ENCODE data around the gene PLAC1. TPM values are rescaled to one million over a fixed set of nuclear protein-coding genes. Genes with fewer than 3 reads are reported as not detected.

The PLAC1 gene
- total and polyA plus RNA-seq, 8 donors = 0.07 TPM; not detected in 7

DNA sequence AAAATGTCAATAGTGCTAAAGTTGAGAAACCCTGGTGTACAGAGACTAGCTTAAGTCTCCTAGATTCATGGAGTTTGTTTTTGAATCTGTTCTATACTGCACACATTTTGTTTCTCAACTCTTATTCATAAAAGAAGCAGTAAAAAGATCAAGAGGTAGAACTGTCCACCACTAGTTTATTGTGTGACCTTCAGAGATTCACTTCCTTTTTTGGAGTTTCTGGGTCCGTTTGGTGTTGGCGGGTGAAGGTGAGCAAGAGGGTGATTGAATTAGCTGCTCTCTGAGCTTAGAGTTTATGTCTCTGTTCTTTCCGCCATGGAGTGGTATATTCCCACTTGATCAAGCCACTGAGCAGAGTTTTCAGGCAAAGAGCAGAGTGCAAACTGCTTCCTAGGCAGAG is 21.4 kb upstream of the PLAC1 start:
- FAIRE-seq (no peak), ATAC-seq (no peak), DNase-seq (no peak)
- no peaks in the 10 kb centered on the region for H3K4me1 ChIP-seq
- TF ChIP-seq, protein P1, sequence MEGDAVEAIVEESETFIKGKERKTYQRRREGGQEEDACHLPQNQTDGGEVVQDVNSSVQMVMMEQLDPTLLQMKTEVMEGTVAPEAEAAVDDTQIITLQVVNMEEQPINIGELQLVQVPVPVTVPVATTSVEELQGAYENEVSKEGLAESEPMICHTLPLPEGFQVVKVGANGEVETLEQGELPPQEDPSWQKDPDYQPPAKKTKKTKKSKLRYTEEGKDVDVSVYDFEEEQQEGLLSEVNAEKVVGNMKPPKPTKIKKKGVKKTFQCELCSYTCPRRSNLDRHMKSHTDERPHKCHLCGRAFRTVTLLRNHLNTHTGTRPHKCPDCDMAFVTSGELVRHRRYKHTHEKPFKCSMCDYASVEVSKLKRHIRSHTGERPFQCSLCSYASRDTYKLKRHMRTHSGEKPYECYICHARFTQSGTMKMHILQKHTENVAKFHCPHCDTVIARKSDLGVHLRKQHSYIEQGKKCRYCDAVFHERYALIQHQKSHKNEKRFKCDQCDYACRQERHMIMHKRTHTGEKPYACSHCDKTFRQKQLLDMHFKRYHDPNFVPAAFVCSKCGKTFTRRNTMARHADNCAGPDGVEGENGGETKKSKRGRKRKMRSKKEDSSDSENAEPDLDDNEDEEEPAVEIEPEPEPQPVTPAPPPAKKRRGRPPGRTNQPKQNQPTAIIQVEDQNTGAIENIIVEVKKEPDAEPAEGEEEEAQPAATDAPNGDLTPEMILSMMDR (IDR thresholded peaks at IDR 0.05) = no peak
- no peak overlapping the region for H3K4me3 ChIP-seq
- intact Hi-C loops (cut with DNase I) = no loop called here
- WGBS, 2 donors = 65 to 81% methylated on average over 3 of the region's 3 CpGs
- H3K36me3 ChIP-seq = no peaks in the 10 kb centered on the region
- H3K27ac ChIP-seq = no peak overlapping the region
- H3K9me3 ChIP-seq = no peaks in the 10 kb centered on the region
- H3K27me3 ChIP-seq = peaks cover 0 to 4% (median 1%) of the 10 kb centered on the region in 4 donors

DNA sequence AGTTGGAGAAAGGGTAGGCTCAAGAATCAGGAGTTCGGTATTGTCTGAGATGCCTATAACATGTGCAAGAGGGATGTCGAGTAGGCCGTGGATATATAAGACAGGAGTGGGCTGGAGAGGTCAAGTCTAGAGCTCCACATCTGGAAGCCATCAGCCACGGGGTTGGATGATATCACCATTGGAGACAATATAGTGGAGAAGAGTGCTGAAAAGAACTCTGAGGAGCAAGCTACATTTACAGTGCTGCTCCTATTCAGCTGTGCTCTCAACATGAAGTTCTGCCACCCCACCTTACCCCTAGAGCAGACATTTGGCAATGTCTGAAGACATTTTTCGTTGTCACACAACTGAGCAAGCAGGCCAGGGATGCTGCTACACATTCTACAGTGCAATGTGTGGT is 20.9 kb upstream of the PLAC1 start:
- WGBS, 2 donors = 67 to 79% methylated on average over 5 of the region's 5 CpGs
- peaks cover 0 to 4% (median under 1%) of the 10 kb centered on the region in 4 donors for H3K27me3 ChIP-seq
- H3K4me1 ChIP-seq = no peaks in the 10 kb centered on the region
- H3K9me3 ChIP-seq = no peaks in the 10 kb centered on the region
- H3K36me3 ChIP-seq = no peaks in the 10 kb centered on the region
- intact Hi-C loops (cut with DNase I) = no loop called here
- H3K4me3 ChIP-seq = no peak overlapping the region
- TF ChIP-seq, protein P1 (IDR thresholded peaks at IDR 0.05) = no peak
- DNase-seq (no peak), FAIRE-seq (no peak), ATAC-seq (no peak)
- no peak overlapping the region for H3K27ac ChIP-seq

DNA sequence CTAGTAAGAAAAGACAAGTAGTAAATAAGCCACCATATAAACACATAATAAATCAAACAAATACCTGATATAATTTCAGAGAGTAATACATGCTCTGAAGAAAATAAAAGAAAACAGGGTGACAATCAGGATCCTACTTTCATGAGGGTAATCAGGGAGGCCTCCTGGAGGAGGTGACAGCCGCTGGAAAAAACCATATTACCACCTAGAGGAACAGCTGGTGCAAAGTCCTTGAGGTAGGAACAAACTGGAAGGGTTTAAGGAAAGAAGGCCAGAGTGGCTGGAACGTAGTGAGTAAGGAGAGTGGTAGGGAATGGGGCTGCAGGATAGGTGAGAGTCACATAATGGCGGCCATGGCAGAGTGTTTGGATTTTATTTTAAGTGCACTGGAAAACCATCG is 19.1 kb upstream of the PLAC1 start:
- no peaks in the 10 kb centered on the region for H3K9me3 ChIP-seq
- H3K27me3 ChIP-seq = peaks cover 0 to 4% (median 0%) of the 10 kb centered on the region in 4 donors
- no peaks in the 10 kb centered on the region for H3K4me1 ChIP-seq
- H3K27ac ChIP-seq = no peak overlapping the region
- ATAC-seq (no peak), FAIRE-seq (no peak), DNase-seq (no peak)
- H3K4me3 ChIP-seq = no peak overlapping the region
- intact Hi-C loops (cut with DNase I) = no loop called here
- H3K36me3 ChIP-seq = no peaks in the 10 kb centered on the region
- WGBS, 2 donors = 73 to 93% methylated on average over 4 of the region's 4 CpGs
- TF ChIP-seq, protein P1 (IDR thresholded peaks at IDR 0.05) = no peak

DNA sequence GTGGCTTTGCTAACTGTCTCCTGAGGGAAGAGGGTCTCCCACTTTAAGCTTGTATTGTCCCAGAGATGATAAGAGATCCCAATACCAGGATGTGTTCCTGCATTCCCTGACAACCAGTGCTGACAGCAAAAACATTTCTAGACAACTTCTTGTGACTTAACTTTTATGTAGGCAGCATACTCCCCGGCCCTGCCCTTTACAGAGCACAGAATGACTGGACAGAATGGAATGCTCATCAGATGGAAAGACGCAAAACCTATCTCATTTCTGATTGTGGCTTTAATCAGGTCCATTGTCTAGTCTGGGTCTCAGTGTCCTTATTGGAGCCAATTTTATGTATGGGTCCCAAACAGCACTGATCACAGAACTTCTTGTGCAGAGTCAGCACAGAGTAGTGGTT is 18.2 kb upstream of the PLAC1 start:
- no peak overlapping the region for H3K27ac ChIP-seq
- TF ChIP-seq, protein P1 (IDR thresholded peaks at IDR 0.05) = no peak
- H3K36me3 ChIP-seq = no peaks in the 10 kb centered on the region
- 87 to 89% methylated on average over 2 of the region's 2 CpGs for WGBS, 2 donors
- DNase-seq (no peak), ATAC-seq (no peak), FAIRE-seq (no peak)
- no peak overlapping the region for H3K4me3 ChIP-seq
- peaks cover 0 to 4% (median 0%) of the 10 kb centered on the region in 4 donors for H3K27me3 ChIP-seq
- H3K9me3 ChIP-seq = no peaks in the 10 kb centered on the region
- intact Hi-C loops (cut with DNase I) = no loop called here
- no peaks in the 10 kb centered on the region for H3K4me1 ChIP-seq

DNA sequence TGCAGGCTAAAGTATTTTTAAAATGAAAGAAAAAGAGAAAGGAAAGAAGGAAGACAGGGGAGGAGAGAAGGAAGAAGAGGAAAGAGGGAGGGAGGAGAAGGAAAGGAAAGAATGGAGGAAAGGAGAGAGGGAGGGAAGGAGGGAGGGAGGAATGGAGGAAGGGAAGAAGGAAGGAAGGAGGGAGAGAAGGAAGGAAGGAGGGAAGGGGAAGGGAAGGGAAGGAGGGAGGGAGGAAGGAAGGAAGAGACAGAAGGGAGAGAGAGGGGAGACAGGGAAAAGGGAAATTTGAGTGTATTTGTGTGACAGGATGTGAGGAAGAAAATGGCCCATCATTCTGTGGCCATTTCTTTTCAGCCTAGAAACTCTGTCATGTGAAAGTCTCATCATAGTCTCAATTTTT is 14.9 kb upstream of the PLAC1 start:
- H3K27ac ChIP-seq = no peak overlapping the region

More for the DNA sequence above, 14.9 kb upstream of the PLAC1 start:
- TF ChIP-seq, protein P1 (IDR thresholded peaks at IDR 0.05) = no peak
- H3K9me3 ChIP-seq = no peaks in the 10 kb centered on the region
- peaks cover 0 to 4% (median 0%) of the 10 kb centered on the region in 4 donors for H3K27me3 ChIP-seq
- ATAC-seq (no peak), DNase-seq (no peak), FAIRE-seq (no peak)
- intact Hi-C loops (cut with DNase I) = no loop called here
- no peaks in the 10 kb centered on the region for H3K36me3 ChIP-seq
- no peaks in the 10 kb centered on the region for H3K4me1 ChIP-seq
- H3K4me3 ChIP-seq = no peak overlapping the region
